GM18526 (cell line): ENCODE measurements around the gene SNX20.

Experiments used
- POLR2A ChIP-seq: IDR thresholded peaks from 3 replicates; pipeline ENCODE4 v1.6.1; 2011; ENCODE audit not compliant: insufficient read length; ENCODE audit errors: extremely low read depth

Gene SNX20

GRCh38 chr16:50675686-50676610 is 5.2 kb downstream of the SNX20 start:
- TF ChIP-seq POLR2A: no peak

DNA sequence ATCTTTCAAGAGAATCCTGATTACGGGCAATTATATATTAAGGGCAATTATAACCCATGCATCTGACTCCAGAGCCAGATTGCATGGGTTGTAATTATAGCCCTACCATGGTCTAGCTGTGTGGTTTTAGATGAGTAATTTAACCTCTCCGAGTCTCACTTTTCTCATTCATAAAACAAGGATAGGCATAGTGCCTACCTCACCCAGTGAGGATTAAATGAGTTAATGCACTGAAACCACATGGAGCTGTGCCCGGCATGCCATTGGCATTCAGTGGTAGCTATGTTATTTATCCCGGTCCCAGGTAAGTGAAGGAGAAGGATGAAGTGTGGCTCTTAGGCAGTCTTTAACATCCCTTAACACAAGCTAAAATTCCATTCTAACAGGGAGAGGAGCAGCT is 6.3 kb downstream of the SNX20 start:
- TF ChIP-seq POLR2A: no peak

DNA sequence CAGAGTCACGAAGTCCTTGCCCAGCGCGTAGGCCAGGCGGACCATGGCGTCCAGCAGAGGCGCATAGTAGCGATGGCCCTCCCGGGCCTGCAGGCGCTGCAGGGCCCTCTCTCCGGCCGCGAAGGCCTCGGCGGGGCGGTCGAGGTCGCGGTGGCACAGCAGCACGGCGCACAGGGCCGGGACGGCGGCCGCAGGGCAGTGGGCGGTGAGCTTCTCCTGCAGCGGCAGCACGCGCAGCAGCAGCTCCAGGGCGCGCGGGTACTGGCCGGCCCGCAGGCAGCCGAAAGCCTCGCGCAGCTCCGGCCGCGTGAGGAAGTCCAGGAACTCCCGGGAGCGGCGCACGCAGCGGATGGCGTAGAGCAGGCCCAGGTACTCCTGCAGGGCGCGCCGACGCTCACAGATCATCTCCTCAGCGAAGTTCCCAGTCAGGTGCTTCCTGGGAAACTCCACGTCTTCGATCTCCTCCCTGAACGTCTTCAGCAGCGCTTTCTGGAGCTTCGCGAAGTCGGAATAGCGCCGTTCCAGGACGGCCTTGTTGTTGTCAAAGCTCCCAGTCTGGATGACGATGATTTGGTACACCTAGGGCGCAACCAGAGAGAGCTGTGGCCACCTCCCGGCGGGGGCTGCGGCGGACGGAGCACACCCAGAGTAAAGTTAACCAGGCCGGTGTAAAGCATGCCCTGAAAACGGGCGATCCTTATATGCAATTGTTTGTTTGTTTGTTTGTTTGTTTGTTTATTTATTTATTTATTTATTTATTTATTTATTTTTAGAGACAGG is 7.4 kb downstream of the SNX20 start:
- TF ChIP-seq POLR2A: no peak

GRCh38 chr16:50671644-50672260 is 9.4 kb downstream of the SNX20 start:
- TF ChIP-seq POLR2A: no peak

DNA sequence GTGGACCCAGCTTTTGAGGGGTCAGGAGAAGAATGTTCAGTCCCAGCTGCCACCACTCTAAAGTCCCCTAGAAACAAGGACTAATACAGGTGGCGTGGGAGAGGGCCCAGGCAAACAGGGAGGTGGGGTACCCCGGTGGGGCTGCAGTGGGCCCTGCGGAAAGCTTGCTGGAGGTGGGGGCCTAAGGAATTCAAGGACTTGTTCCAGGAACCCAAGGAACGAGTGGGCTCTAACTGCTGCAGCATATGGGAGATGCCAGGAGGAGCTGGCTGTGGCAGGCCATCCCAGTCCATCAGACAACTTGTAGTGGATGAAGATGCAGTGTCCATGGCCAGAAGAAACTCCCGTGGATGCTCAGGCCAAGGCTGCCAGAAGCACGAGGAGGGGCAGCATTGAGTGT is 10.6 kb downstream of the SNX20 start:
- no peak for TF ChIP-seq POLR2A

GRCh38 chr16:50669741-50670140 is 11.4 kb downstream of the SNX20 start:
- no peak for TF ChIP-seq POLR2A

DNA sequence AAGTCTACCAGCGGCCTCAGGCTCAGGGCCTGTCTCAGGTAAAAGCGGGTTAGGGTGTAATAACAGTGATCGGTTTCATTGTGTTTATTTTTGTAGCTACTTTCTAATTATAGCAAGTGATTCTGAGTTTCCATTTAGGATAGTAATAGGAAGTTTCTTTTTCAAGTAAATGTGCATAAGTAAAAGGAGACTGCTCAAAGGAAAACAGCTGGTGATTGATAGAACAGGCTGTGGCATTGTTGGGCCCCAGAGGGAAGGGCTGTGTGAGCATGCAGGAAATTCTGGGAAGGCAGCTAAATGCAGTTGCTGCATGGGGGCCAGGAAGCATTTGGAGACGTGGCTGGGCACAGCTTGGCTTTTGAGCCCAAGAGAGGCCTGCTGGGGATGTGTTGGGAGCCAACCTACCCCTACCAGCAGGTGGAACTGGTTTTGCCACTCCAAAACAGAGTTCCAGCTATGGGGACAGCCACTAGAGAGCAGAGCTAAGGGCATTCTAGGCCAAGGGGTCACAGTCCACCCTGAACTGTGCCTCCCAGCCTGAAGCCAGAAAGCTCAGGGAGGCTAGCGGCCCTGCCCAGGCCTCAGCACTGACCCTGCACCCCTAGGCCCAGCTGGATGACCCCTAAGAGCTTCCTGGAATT is 12.6 kb downstream of the SNX20 start:
- TF ChIP-seq POLR2A: no peak

- no peak for TF ChIP-seq POLR2A
Observed at GRCh38 chr16:50667497-50668367, 13.4 kb downstream of the SNX20 start.

GRCh38 chr16:50666658-50667496 is 14.2 kb downstream of the SNX20 start:
- peak; percentile 38 for TF ChIP-seq POLR2A

DNA sequence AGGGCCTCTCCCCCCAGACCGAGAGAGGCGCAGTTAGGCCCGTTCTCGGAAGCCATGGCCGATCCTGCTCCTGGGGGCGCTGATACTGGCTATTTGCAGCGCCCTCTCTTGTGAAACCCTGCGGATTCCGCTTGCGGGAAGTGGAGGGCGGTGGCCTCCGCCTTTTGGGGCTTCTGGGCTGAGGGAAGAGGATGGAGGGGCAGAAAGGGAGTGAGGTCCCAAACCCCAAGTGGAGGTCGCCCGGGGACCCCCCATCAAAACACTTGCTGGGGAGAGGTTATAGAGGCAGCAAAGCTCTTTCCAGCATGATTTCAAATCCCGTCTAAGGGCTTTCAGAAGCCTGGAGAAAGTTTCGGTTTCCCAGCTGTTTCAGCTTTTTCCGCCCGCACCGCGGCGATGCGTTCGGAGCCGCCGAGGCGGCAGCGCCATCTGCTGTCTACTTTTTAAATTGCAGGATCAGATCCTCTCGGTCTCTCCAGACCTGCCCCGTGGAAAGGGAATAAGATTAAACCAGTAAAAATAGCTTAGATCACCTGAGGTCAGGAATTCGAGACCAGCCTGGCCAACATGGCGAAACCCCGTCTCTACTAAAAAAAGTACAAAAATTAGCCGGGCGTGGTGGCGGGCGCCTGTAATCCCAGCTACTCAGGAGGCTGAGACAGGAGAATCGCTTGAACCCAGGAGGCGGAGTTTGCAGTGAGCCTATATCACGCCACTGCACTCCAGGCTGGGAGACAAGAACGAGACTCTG is 15.8 kb downstream of the SNX20 start:
- no peak for TF ChIP-seq POLR2A

DNA sequence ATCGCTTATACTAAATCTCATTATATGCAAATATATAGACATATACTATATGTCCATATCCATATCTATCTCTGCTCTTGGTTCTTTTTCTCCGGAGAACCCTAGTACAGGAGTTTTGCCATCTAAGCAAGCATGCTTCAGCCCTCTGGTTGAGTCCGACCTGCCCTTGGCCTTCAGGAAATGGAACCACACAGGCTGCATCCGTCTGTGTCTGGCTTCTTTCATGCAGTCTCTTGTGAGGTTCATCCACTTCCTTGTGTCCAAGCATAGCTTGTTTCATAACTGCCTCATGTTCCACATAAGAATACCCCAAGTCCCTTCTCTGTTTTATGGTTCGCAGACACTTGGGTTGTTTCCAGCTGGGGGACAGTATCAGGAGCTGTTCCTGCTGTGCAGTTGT is 16.8 kb downstream of the SNX20 start:
- no peak for TF ChIP-seq POLR2A

DNA sequence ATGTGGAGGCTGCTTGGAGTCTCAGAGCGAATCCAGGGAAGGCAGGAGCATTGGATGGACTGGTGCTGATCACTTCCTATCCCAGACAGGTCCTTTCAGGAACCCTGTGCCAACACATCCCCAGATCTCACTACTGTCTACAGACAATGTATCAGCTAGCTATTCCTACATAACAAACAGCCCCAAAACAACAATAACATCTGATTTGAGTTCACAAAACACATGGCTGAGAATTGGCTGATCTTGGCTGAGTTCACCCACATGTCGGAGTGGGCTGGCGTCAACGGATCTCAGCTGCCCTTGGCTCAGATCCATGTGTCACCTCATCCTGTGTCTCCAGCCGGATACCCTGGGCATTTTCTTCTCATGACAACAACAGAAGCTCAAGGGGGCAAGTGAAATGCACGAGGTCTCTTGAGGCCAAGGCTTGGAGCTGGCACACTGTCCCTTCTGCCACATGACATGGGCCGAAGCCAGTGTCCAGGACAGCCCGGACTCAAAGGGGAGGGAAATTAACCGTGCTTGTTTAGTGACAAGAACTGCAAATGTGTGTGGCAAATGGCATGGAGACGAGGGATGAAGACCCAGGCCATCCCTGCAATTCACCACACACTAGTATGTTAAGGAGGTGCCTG is 18.7 kb downstream of the SNX20 start:
- no peak for TF ChIP-seq POLR2A

DNA sequence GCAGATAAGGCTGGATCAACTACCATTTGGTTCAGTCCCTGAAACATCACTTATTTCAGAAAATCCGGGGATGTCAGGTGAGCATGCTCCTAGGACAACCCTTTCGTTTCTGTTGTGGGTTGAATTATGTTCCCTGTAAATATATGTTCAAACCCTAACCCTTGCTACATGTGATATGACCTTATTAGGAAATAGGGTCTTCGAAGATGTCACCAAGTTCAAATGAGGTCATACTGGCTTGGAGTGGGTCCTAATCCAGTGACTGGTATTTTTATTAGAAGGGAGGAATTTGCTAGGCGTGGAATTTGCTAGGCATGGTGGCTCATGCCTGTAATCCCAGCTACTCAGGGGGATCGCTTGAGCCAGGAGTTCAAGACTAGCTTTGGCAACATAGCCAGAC is 21.3 kb downstream of the SNX20 start:
- no peak for TF ChIP-seq POLR2A

DNA sequence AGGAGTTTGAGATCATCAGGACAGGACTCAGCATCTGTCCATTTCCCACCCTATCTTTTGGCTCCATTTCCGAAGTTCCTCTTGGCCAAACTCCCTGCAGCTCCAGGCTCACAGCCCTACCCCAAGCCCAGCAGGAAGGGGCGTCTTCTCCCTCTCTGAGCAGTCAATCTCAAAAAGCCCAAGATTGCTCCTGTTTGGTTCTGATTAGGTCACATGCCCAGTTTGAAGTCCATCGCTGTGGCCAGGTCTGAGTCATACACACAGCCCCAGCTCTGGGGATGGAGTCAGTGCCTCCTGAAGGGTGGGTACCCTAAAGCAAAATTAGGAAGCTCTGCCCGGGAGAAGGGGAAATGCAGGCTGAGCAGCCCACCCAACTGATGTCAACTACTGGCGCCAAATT is 23.9 kb downstream of the SNX20 start:
- TF ChIP-seq POLR2A: no peak
